HG03565 (cell line): ENCODE data around the gene ZNF891.

Experiments
- ATAC-seq: cut with Tn5 transposase; IDR thresholded peaks from one replicate; pipeline ENCODE4 v1.9.1; 2021; ENCODE audit warnings: mild to moderate bottlenecking, moderate library complexity; ENCODE audit not compliant: unreplicated experiment

Gene ZNF891

GRCh38 chr12:133063556-133063955 lies 66.5 kb downstream of the ZNF891 start:
- ATAC-seq = no peak

GRCh38 chr12:133061954-133062353 lies 68.1 kb downstream of the ZNF891 start:
- no peak for ATAC-seq

GRCh38 chr12:133058203-133059113 lies 71.6 kb downstream of the ZNF891 start:
- no peak for ATAC-seq

GRCh38 chr12:133057446-133057845 lies 72.6 kb downstream of the ZNF891 start:
- ATAC-seq = no peak
